ENCODE data around the gene CAND2.

The CAND2 gene

DNA sequence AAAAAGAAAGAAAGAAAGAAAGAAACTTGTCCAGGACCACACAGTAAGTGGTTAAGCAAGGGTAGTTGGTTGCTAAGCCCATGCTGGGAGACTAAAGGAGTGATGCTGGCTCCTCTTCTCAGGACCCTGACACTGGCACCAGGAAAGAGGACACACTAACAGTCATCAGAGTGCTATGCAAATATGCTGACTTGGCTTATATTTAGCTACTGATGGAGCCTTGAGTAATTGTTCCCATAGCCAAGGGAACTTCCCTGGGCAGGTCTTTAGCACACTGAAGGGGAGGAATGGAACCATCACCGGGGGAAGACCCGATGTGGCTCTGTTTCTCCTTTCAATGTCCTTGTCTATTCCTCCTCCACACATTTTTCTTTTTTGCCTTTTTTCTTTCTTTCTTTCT lies 43.7 kb upstream of the CAND2 start:
- in situ Hi-C loops (cut with HindIII; ENCODE audit: low sequenced_read_pairs): no loop called here
- H3K4me3 ChIP-seq (ENCODE audit: low read depth, low read length): no peak overlapping the region

DNA sequence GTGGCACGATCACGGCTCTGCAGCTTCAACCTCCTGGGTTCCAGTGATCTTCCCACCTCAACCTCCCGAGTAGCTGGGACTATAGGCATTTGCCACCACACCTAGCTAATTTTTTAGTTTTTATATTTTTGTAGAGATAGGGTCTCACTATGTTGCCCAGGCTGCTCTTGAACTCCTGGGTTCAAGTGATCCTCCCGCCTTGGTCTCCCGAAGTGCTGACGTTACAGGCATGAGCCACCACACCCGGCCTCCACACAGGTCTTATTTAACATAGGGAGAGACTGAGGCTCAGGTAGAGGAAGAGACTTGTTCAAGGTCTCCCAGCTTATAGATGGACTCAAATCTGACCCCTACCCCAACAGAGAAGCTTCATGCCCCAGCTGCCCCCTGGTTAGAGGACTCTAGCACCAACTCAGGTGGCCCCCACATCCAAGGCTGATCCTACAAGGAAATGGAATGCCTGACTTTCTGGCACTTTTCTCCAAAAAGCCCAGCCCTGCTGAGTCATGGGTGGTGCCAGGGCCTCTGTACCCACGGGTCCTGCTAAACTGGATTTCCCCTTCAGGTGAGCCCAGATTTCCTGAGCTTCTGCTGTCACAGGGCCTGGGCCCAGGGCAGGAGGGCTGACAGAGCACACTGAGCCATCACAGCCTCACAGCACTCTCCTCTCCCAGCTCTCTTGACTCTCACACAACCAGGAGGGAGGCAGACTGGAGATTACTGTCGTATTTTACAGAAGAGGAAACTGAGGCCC lies 43.0 kb upstream of the CAND2 start:
- no peak for DNase-seq (ENCODE audit: low read depth, low spot score)
- no peak overlapping the region for H3K4me3 ChIP-seq (ENCODE audit: low read depth, low read length)
- TF ChIP-seq, protein P1, sequence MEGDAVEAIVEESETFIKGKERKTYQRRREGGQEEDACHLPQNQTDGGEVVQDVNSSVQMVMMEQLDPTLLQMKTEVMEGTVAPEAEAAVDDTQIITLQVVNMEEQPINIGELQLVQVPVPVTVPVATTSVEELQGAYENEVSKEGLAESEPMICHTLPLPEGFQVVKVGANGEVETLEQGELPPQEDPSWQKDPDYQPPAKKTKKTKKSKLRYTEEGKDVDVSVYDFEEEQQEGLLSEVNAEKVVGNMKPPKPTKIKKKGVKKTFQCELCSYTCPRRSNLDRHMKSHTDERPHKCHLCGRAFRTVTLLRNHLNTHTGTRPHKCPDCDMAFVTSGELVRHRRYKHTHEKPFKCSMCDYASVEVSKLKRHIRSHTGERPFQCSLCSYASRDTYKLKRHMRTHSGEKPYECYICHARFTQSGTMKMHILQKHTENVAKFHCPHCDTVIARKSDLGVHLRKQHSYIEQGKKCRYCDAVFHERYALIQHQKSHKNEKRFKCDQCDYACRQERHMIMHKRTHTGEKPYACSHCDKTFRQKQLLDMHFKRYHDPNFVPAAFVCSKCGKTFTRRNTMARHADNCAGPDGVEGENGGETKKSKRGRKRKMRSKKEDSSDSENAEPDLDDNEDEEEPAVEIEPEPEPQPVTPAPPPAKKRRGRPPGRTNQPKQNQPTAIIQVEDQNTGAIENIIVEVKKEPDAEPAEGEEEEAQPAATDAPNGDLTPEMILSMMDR (IDR thresholded peaks at IDR 0.05; ENCODE audit: low read depth, low read length): no peak
- in situ Hi-C loops (cut with HindIII; ENCODE audit: low sequenced_read_pairs): no loop called here

More for the DNA sequence above, 43.7 kb upstream of the CAND2 start:
- DNase-seq (ENCODE audit: low read depth, low spot score): no peak
- TF ChIP-seq, protein P1 (IDR thresholded peaks at IDR 0.05; ENCODE audit: low read depth, low read length): no peak

DNA sequence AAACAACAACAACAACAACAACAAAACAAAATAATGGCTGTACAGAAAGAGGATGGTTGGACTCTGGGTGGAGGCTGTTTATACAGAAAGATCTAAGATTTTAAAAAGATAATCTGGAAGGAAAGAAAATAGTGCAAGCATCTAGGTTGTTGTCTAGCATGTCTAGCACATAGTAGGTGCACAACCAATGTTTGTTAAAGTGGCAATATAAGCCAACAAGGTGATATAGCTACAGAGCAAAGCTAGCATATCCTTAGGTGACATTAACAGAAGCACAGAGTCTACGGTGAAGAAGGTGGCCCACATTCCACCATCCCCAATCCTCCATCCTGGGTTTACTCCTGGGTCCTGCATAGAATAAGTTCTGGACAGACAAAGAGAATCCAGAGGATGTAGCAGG lies 42.2 kb upstream of the CAND2 start:
- H3K4me3 ChIP-seq (ENCODE audit: low read depth, low read length): no peak overlapping the region
- TF ChIP-seq, protein P1 (IDR thresholded peaks at IDR 0.05; ENCODE audit: low read depth, low read length): no peak
- in situ Hi-C loops (cut with HindIII; ENCODE audit: low sequenced_read_pairs): no loop called here
- no peak for DNase-seq (ENCODE audit: low read depth, low spot score)

DNA sequence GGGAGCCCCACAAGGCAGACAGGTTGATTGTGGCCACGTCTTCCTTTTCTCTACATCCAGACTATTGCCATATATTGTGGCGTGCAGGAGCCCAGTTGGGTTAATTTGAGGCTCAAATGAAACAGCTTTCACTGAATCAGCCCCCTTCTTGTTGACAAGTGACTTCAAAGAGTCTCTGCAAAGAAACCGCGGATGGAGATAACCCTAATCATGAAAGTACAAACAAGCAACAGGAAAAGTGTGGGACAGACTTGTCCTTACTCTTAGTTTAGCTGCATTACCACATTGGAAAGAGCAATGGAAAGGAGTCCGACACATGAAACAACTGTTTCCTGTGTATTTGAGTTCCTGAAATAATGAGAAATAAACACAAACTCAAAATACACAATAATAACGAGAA lies 40.7 kb upstream of the CAND2 start:
- H3K4me3 ChIP-seq (ENCODE audit: low read depth, low read length): no peak overlapping the region
- DNase-seq (ENCODE audit: low read depth, low spot score): no peak
- in situ Hi-C loops (cut with HindIII; ENCODE audit: low sequenced_read_pairs): no loop called here
- TF ChIP-seq, protein P1 (IDR thresholded peaks at IDR 0.05; ENCODE audit: low read depth, low read length): no peak

DNA sequence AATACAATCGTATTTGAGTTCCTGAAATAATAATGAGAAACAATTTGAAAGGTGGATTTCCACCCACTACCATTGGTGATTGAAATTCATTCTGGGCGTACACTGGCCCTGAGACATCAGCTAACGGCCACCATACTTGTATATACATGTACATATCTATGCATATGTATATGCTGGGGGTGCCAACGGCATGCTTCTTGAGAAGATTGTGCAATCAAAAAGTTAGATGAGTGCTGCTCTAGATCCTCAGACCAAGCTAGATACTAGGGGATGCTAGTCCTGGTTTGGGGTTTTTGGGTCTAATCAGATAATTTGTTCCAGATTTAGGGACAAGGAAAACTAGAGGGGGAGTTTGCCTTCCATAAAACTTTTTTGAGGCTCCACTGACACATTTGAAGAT lies 40.3 kb upstream of the CAND2 start:
- TF ChIP-seq, protein P1 (IDR thresholded peaks at IDR 0.05; ENCODE audit: low read depth, low read length): no peak
- DNase-seq (ENCODE audit: low read depth, low spot score): no peak
- in situ Hi-C loops (cut with HindIII; ENCODE audit: low sequenced_read_pairs): no loop called here
- no peak overlapping the region for H3K4me3 ChIP-seq (ENCODE audit: low read depth, low read length)

DNA sequence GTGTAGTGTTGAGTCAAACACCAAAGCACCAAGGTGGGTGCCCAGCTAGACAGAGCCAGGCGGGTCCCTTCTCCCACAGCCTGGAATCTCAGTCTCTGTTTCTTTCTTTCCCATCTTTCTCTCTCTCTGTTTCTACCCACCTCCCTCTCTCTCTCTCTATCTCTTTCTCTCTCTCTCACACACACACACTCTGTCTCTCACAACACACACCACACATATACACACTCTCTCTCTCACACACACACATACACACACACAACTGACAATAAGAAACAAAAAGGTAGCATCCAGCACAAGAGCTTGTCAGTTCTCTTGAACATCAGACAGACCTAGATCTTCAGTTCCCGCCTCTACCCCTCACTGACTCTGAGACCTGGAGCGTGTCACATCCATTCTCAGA lies 39.8 kb upstream of the CAND2 start:
- in situ Hi-C loops (cut with HindIII; ENCODE audit: low sequenced_read_pairs): no loop called here
- TF ChIP-seq, protein P1 (IDR thresholded peaks at IDR 0.05; ENCODE audit: low read depth, low read length): no peak
- H3K4me3 ChIP-seq (ENCODE audit: low read depth, low read length): no peak overlapping the region
- no peak for DNase-seq (ENCODE audit: low read depth, low spot score)
